ENCODE results near the gene ATP5MC3.

ATP5MC3 gene

DNA sequence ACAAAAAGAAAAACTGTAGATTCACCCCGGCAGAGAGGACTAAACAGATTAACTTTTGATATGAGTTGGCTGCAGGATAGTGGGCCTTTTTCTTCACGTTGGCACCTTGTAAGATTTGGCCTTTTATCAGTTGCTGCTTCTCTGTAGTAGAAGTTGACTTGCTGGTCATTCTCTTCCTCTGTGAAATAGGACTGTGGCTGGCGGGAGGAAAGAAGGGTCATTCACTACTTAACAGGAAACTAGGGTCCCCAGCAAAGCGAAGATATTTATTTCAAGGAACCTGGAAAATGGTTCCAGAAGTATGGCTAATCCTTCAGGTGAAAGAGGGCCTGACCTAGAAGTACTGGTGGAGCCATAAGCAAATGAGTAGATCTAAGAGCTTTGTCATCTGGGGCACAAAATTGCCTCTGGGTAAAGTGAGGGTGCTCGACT lies 383 bp upstream of the ATP5MC3 start:
- TF ChIP-seq GATA1 (IDR thresholded peaks at IDR 0.05; ENCODE audit: low read depth, low read length) (no peak), POLR2A (IDR thresholded peaks at IDR 0.05; ENCODE audit: low read length) (no peak)
- no peak for DNase-seq

DNA sequence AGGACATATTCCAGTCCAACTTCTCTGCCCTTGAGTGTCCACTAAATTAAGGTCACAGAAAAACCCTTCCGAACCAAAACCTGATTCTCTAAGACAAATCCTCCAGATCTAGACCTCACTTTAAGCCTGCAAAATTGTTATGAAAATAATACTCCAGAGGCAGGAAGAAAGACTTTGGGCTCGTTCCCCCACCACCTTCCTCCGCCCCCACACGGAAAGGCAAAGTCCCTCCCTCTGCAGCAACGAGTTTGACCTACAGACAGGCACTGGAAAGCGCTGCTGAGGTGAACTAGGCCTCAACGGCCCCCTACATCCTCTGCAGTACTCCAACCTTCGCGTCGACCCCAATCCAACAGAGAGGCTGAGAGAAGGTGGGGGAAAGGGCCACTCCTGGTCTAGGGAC lies 808 bp downstream of the ATP5MC3 start:
- peak; percentile 77 to 80 for DNase-seq
- TF ChIP-seq POLR2A (IDR thresholded peaks at IDR 0.05; ENCODE audit: low read length) (no peak), GATA1 (IDR thresholded peaks at IDR 0.05; ENCODE audit: low read depth, low read length) (no peak)

- TF ChIP-seq GATA1 (IDR thresholded peaks at IDR 0.05; ENCODE audit: low read depth, low read length) (no peak), POLR2A (IDR thresholded peaks at IDR 0.05; ENCODE audit: low read length) (no peak)
- DNase-seq, result no peak
These were observed 4.9 kb downstream of the ATP5MC3 start for GRCh38 chr2:175176624-175177023.

- DNase-seq, result no peak
- TF ChIP-seq POLR2A (IDR thresholded peaks at IDR 0.05; ENCODE audit: low read length) (no peak), GATA1 (IDR thresholded peaks at IDR 0.05; ENCODE audit: low read depth, low read length) (no peak)
These were observed 5.6 kb downstream of the ATP5MC3 start for GRCh38 chr2:175175896-175176295.

DNA sequence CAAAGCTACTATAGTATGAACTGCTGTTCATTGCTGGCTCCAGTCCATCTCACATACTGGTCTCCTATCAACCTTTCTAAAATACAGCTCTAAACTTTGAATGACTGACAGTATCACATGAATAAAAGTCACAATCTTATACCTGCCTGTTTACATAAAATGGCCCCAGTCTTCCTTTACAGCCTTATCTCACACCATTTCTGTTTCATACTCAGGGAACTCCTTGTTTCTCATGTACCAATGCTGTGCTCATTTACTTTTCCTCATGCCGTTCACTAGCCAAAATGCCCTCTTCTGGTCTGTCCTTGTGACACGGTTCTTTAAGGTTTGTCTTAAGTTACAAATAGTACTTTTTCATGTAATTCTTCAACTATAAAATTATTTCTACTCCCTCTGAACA lies 6.2 kb downstream of the ATP5MC3 start:
- DNase-seq, result no peak
- TF ChIP-seq POLR2A (IDR thresholded peaks at IDR 0.05; ENCODE audit: low read length) (no peak), GATA1 (IDR thresholded peaks at IDR 0.05; ENCODE audit: low read depth, low read length) (no peak)

DNA sequence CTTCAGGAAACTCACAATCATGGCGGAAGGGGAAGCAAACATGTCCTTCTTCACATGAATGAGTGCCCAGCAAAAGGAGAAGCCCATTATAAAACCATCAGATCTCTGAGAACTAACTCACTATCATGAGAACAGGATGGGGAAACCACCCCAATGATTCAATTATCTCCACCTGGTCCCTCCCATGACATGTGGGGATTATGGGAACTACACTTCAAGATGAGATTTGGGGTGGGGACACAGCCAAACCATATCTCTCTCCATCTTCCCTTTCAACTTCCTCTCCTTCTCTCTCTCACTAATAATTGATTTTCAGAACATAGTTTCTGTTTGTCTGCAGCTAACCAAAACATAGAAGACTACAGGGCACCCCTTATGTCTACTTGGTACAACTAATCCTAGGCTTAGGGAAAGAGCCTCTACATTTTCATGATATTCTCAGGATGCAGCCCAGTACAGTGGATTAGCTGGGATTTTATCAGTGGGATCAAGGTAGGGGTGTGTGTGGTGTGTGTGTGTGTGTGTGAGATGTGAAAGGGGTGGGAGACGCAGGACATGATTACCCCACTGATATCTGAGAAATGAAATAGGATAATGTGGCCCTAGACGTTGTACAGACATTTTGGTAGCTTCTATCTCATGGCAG lies 10.7 kb downstream of the ATP5MC3 start:
- TF ChIP-seq GATA1 (IDR thresholded peaks at IDR 0.05; ENCODE audit: low read depth, low read length) (no peak), POLR2A (IDR thresholded peaks at IDR 0.05; ENCODE audit: low read length) (no peak)
- DNase-seq, result no peak

DNA sequence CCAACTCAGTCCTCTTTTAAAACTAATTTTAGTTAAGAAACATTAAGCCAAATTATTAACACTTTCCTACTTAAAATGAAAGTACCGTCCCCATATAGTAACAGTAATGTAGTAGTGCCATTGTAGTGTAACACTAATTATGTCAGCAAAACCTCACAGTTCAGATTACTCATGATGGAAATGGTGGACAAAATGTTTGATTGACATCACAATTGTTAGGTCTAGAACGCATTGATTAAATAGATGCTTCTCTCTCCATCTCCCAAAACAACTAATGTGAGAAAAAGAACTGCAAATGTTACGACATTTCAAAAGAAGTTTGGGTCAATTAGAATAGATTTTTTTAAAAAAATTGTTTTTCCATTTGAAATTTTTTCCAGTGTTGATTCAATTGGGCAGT lies 12.3 kb downstream of the ATP5MC3 start:
- TF ChIP-seq POLR2A (IDR thresholded peaks at IDR 0.05; ENCODE audit: low read length) (no peak), GATA1 (IDR thresholded peaks at IDR 0.05; ENCODE audit: low read depth, low read length) (no peak)

DNA sequence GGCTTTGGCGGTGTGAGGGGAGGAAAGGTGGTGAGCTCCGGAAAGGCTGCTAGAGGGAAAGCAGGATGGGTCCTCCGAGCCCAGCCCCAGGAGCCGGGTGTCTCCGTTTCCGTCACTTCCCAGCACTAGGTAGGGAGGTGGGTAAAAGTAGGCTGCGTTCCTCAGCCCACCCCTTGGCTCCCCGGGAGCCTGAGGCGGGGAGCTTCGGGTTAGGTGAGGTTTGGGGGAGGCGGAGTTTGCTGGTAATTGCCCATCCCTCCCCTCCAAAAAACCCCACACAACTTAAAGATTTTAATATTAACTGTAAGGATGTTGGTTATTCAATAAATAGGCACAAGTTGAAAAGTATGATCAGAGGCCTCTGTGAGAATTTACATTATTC lies 13.0 kb downstream of the ATP5MC3 start:
- TF ChIP-seq POLR2A (IDR thresholded peaks at IDR 0.05; ENCODE audit: low read length), result peak; percentile 90
- no peak for TF ChIP-seq GATA1 (IDR thresholded peaks at IDR 0.05; ENCODE audit: low read depth, low read length)
- DNase-seq, result no peak

More for the DNA sequence above, 12.3 kb downstream of the ATP5MC3 start:
- DNase-seq, result peak in 1 of 2 experiments; percentile 32

- peak; percentile 99 for DNase-seq
- peak; percentile 74 for TF ChIP-seq POLR2A (IDR thresholded peaks at IDR 0.05; ENCODE audit: low read length)
- no peak for TF ChIP-seq GATA1 (IDR thresholded peaks at IDR 0.05; ENCODE audit: low read depth, low read length)
These were observed 13.5 kb downstream of the ATP5MC3 start, which contains the start of gene ATF2 for GRCh38 chr2:175167792-175168563. Gene ATF2 (minus strand): TSS chr2:175168203. CDS start chr2:175136443, 31,760 bp downstream.

- no peak for TF ChIP-seq GATA1 (IDR thresholded peaks at IDR 0.05; ENCODE audit: low read depth, low read length)
- TF ChIP-seq POLR2A (IDR thresholded peaks at IDR 0.05; ENCODE audit: low read length), result no peak
- no peak for DNase-seq
These were observed 14.3 kb downstream of the ATP5MC3 start for GRCh38 chr2:175167076-175167791.

DNA sequence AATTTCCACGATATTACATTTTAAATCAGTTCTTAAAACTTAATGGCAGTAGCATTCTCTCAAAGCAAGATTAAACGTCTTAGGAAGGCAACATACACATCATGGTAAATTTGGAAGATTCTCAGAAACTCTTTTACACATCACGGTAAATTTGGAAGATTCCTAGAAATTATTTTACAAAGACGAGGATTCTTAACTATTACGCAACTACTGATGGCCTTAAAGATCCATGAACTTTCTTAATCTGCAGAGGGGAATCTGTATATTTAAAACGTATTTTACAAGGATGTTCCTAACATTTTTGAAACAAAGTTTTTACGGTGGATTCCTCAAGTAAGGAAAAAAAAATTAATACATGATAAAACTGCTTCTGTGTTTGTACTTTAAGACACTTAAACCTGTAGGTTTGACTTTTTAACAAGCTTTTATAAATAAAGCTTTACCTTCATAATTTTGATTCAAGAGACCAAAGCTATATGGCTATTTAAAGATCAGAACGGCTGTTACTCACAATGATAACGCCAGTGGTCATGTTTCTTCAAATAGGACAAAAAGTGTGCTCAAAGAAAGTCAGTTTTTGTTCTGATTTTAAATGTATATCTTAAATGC lies 15.2 kb downstream of the ATP5MC3 start:
- TF ChIP-seq GATA1 (IDR thresholded peaks at IDR 0.05; ENCODE audit: low read depth, low read length) (no peak), POLR2A (IDR thresholded peaks at IDR 0.05; ENCODE audit: low read length) (no peak)
- no peak for DNase-seq

GRCh38 chr2:175164235-175164634 lies 17.3 kb downstream of the ATP5MC3 start:
- no peak for TF ChIP-seq GATA1 (IDR thresholded peaks at IDR 0.05; ENCODE audit: low read depth, low read length)
- TF ChIP-seq POLR2A (IDR thresholded peaks at IDR 0.05; ENCODE audit: low read length), result no peak
- DNase-seq, result no peak

DNA sequence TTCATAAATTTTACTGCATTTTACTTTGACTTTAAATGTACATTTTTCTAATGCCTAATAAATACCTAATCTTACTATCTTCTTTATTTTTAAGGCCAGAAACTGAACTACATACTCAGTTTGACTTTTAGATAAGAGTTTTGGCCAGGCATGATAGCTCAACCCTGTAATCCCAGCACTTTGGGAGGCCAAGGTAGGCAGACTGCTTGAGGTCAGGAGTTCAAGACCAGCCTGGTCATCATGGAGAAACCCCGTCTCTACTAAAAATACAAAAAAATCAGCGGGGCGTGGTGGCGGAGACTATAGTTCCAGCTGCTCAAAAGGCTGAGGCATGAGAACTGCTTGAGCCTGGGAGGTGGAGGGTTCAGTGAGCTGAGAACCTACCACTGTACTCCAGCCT lies 22.6 kb downstream of the ATP5MC3 start:
- TF ChIP-seq GATA1 (IDR thresholded peaks at IDR 0.05; ENCODE audit: low read depth, low read length), result no peak
- peak in 1 of 2 experiments; percentile 7 for DNase-seq

- no peak for DNase-seq
- no peak for TF ChIP-seq GATA1 (IDR thresholded peaks at IDR 0.05; ENCODE audit: low read depth, low read length)
- no peak for TF ChIP-seq POLR2A (IDR thresholded peaks at IDR 0.05; ENCODE audit: low read length)
These were observed 25.0 kb downstream of the ATP5MC3 start for GRCh38 chr2:175156534-175156933.
